Common myeloid progenitor, CD34-positive (primary cell): ENCODE results near the gene RINL.

Source experiments
- CTCF ChIA-PET: fragments of 350-600 bp; sonication (Branson Sonifier 250); formaldehyde crosslinking; loops from one replicate; lab custom pipeline; 2021; ENCODE audit warnings: antibody characterized with exemption; lab: Charles Lee
- POLR2A ChIA-PET: fragments of 350-600 bp; sonication (Branson Sonifier 250); formaldehyde crosslinking; loops from one replicate; lab custom pipeline; 2021; ENCODE audit warnings: antibody characterized with exemption; lab: Charles Lee
- DNase-seq, 3 donors: peaks; one replicate each; pipeline versions ENCODE4 v3.0.0 to v3.0.0-alpha.2; 2013
- H3K27ac ChIP-seq, 2 experiments: 1 replicate in 1 of 2; 2 replicates in 1 of 2; pipeline ENCODE4 v1.7.0; 2013; ENCODE audit warnings: inconsistent platforms in 2 of 2, low read length in 2 of 2, mild to moderate bottlenecking in 2 of 2, low read depth in 1 of 2, moderate library complexity in 1 of 2; ENCODE audit not compliant: severe bottlenecking in 2 of 2, insufficient read depth in 1 of 2, poor library complexity in 1 of 2
- H3K27me3 ChIP-seq, 5 experiments: replicated peaks in 2 of 5; 1 replicate in 3 of 5; 2 replicates in 2 of 5; pipeline versions ENCODE4 v1.6.1 to v1.7.0; 2013; ENCODE audit warnings: low read length in 4 of 5, mild to moderate bottlenecking in 2 of 5, moderate library complexity in 2 of 5, inconsistent platforms in 1 of 5; ENCODE audit not compliant: insufficient read depth in 5 of 5, control insufficient read depth in 4 of 5
- H3K36me3 ChIP-seq, 4 experiments: 1 replicate in 2 of 4; 2 replicates in 2 of 4; pipeline versions ENCODE4 v1.6.1 to v1.7.0; 2013; ENCODE audit warnings: low read length in 3 of 4, control low read depth in 1 of 4, mild to moderate bottlenecking in 1 of 4; ENCODE audit not compliant: control insufficient read depth in 4 of 4, insufficient read depth in 4 of 4
- H3K4me1 ChIP-seq, 4 experiments: 1 replicate in 3 of 4; 2 replicates in 1 of 4; pipeline versions ENCODE4 v1.6.1 to v1.7.1; 2013; ENCODE audit warnings: low read length in 3 of 4, mild to moderate bottlenecking in 3 of 4, control low read depth in 1 of 4, inconsistent platforms in 1 of 4, moderate library complexity in 1 of 4; ENCODE audit not compliant: control insufficient read depth in 4 of 4, insufficient read depth in 4 of 4; ENCODE audit errors: control extremely low read depth in 1 of 4
- H3K4me3 ChIP-seq, 7 experiments: 1 replicate in 4 of 7; 2 replicates in 3 of 7; pipeline versions ENCODE4 v1.5.1 to v1.7.0; 2013; ENCODE audit warnings: mild to moderate bottlenecking in 7 of 7, low read length in 6 of 7, moderate library complexity in 6 of 7, inconsistent platforms in 2 of 7, low read depth in 2 of 7, control low read depth in 1 of 7; ENCODE audit not compliant: insufficient read depth in 4 of 7, control insufficient read depth in 1 of 7; ENCODE audit errors: extremely low read depth in 1 of 7
- H3K9me3 ChIP-seq, 5 experiments: 1 replicate in 4 of 5; 2 replicates in 1 of 5; pipeline versions ENCODE4 v1.6.1 to v1.7.1; 2013; ENCODE audit warnings: low read length in 4 of 5, mild to moderate bottlenecking in 2 of 5, inconsistent platforms in 1 of 5, low read depth in 1 of 5, moderate library complexity in 1 of 5; ENCODE audit not compliant: control insufficient read depth in 4 of 5, insufficient read depth in 2 of 5; ENCODE audit errors: control extremely low read depth in 1 of 5
- WGBS: methylation state at CpG from one replicate; pipeline ENCODE4 v1.1.5; 2013; ENCODE audit not compliant: insufficient coverage; 5-methylcytosine and 5-hydroxymethylcytosine counted together

Gene RINL

DNA sequence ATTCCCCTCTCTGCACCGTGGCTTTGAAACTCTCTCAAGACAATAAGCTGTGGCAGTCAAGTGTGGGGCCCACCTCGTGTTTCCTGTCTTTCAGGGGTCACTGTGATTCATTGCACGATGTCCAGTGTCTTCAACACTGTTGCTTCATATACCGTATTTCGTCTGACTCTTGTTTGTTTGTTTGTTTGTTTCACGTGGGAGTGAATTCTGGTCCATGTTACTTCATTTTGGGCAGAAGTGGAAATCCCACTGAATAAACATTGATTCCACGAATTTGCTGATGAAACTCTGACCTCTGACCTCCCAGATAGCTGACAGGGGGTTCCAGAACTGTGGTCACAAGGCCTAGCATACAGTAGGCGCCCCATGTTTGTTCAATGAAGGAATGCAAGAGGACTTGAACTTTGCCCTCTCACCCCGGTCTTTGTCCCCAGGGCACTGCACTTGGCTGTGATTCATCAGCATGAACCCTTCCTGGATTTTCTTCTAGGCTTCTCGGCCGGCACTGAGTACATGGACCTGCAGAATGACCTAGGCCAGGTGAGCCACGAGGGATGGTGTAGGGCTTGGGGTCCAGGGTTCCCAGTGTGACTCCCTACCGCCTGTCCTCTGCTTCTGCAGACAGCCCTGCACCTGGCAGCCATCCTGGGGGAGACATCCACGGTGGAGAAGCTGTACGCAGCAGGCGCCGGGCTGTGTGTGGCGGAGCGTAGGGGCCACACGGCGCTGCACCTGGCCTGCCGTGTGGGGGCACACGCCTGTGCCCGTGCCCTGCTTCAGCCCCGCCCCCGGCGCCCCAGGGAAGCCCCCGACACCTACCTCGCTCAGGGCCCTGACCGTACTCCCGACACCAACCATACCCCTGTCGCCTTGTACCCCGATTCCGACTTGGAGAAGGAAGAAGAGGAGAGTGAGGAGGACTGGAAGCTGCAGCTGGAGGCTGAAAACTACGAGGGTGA is 26.8 kb upstream of the RINL start:
- no peaks in the 10 kb centered on the region for H3K27me3 ChIP-seq
- H3K9me3 ChIP-seq = no peaks in the 10 kb centered on the region
- H3K36me3 ChIP-seq = peaks cover 2 to 44% (median 30%) of the 10 kb centered on the region in 4 experiments
- 94% methylated on average over 23 of the region's 35 CpGs for WGBS
- CTCF ChIA-PET = interaction anchor here (0.9 to 1.1 kb wide), 2 partner anchors 10 to 35 kb away, joined by 3 read pairs; no protein-coding TSS in a partner anchor
- no peak overlapping the region for H3K4me3 ChIP-seq
- H3K4me1 ChIP-seq = peaks cover 0 to 12% (median 2%) of the 10 kb centered on the region in 4 experiments
- no peak for DNase-seq
- H3K27ac ChIP-seq = no peak overlapping the region
- POLR2A ChIA-PET = no interaction called here

DNA sequence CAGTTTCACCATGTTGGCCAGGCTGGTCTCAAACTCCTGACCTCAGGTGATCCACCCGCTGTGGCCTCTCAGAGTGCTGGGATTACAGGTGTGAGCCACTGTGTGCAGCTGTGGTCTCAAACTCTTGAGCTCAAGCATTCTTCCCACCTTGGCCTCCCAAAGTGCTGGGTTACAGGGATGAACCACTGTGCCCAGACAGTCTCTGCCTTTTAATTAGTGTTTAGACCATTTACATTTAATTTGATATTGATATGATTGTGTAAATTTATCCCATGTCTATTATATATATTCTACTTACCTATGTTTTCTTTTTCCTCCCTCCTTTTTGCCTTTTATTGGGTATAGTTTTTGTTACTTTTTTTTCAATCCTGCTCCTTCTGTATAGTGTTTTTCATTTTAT is 23.6 kb upstream of the RINL start:
- H3K27ac ChIP-seq = peak overlapping the region in 1 of 2 experiments; percentile 96
- H3K9me3 ChIP-seq = no peaks in the 10 kb centered on the region
- H3K4me1 ChIP-seq = peaks cover 0 to 23% (median 15%) of the 10 kb centered on the region in 4 experiments
- no peaks in the 10 kb centered on the region for H3K27me3 ChIP-seq
- ChIA-PET POLR2A (no interaction called here), CTCF (interaction anchor here (1.1 to 1.2 kb wide), 2 partner anchors 10 to 51 kb away, joined by 3 read pairs; partner anchors contain the start of gene CCER2)
- H3K36me3 ChIP-seq = peaks cover 2 to 22% (median 16%) of the 10 kb centered on the region in 4 experiments
- no peak for DNase-seq
- 100% methylated on average over 1 of the region's 1 CpG for WGBS
- no peak overlapping the region for H3K4me3 ChIP-seq

DNA sequence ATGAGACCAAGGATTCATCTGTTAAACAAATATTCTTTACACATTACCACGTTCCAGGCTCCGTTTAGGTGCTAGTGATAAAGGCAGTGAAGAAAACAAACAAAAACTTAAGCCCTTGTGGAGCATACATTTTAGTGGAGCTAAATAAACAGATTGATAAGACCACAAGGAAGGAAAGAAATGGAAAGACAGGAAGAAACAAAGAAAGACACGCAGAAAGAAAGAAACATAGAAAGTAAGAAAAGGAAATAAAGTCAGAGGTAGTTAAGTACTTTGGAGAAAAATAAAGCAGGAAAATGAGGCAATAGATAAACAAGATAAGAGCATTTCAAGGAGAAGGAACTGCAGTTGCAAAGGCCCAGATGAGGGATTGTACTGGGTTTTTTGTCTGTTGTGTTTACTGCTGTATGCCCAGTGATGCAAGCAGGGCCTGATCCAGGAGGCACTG is 22.7 kb upstream of the RINL start:
- peak overlapping the region in 6 of 7 experiments; percentile 4 to 95 (median 84) for H3K4me3 ChIP-seq
- H3K27me3 ChIP-seq = no peaks in the 10 kb centered on the region
- H3K4me1 ChIP-seq = peaks cover 0 to 23% (median 15%) of the 10 kb centered on the region in 4 experiments
- peaks cover 2 to 18% (median 14%) of the 10 kb centered on the region in 4 experiments for H3K36me3 ChIP-seq
- no peaks in the 10 kb centered on the region for H3K9me3 ChIP-seq
- ChIA-PET CTCF (interaction anchor here (0.9 to 1.4 kb wide), 5 partner anchors 11 to 54 kb away, joined by 3 read pairs; partner anchors contain the start of genes CCER2, MRPS12 and SARS2), POLR2A (interaction anchor here (0.6 to 0.7 kb wide), 2 partner anchors 26 to 52 kb away, joined by 3 to 8 read pairs; no protein-coding TSS in a partner anchor)
- no peak for DNase-seq
- WGBS = 33% methylated on average over 1 of the region's 3 CpGs
- H3K27ac ChIP-seq = peak overlapping the region; percentile 88 to 96

DNA sequence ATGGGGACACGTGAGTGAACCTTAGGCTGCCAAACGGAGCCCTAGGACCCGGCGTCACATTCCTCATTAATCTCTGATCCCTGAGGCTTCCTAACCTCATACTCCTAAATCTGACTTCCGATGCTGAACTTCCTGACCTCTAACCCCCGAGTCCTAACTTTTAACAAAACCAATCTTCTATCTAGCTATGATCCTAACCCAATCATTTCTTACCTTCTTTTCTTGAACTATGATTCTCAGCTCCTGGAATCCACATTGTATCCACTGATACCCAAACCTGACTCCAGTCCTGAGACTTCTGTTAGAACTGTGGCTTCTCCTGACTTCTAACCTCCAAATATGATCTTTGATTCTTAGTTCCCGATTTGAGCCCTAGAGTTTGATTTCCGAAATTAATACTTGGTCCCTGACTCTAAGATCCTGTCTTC is 22.1 kb upstream of the RINL start:
- H3K4me3 ChIP-seq = peak overlapping the region; percentile 60 to 95 (median 82)
- ChIA-PET CTCF (interaction anchor here (0.6 to 1.4 kb wide), 6 partner anchors 12 to 53 kb away, joined by 3 read pairs; partner anchors contain the start of genes CCER2, MRPS12 and SARS2), POLR2A (interaction anchor here (0.6 to 1.1 kb wide), 5 partner anchors 27 to 170 kb away, joined by 3 to 5 read pairs (median 3); partner anchors contain the start of gene ECH1)
- H3K27ac ChIP-seq = peak overlapping the region; percentile 88 to 96
- peak in 1 of 3 donors; percentile 30 for DNase-seq
- WGBS = 0% methylated on average over 7 of the region's 8 CpGs
- H3K27me3 ChIP-seq = no peaks in the 10 kb centered on the region
- peaks cover 2 to 13% (median 9%) of the 10 kb centered on the region in 4 experiments for H3K36me3 ChIP-seq
- H3K4me1 ChIP-seq = peaks cover 0 to 26% (median 18%) of the 10 kb centered on the region in 4 experiments
- H3K9me3 ChIP-seq = no peaks in the 10 kb centered on the region

DNA sequence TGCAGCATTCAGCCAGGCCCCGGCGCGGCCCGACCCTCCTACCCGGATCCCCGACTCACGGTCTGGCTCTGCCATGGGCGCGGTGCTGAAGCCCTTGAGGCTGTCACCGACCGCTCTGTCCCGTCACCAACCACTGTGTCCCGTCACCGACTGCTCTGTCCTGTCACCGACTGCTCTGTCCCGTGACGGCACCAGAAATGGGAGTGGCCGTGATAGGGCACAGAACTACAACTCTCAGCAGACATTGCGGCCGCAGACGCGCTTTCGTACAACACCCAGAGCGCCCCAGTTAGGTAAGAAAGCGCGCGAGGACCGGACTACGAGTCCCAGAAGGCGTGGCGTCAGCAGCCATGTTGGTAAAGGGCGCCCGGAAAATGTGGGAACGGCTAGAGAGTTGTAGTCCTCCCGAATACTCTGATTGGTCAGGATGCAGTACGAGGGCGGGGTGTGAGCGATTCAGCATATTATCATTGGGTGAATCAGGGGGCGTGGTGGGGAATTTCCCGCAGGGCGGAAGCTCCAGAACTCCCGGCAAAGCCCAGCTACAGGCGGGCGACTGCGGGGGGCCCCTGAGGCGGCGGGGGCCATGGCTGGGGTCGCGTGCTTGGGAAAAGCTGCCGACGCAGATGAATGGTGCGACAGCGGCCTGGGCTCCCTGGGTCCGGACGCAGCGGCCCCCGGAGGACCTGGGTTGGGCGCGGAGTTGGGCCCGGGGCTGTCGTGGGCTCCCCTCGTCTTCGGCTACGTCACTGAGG is 21.5 kb upstream of the RINL start, which contains the start of the genes NFKBIB and SIRT2:
NFKBIB (plus strand) TSS at position 523 of the 755 bp plus-strand sequence; CDS start at position 587, 64 bp downstream.
SIRT2 (minus strand) TSS at position 172 of the 755 bp plus-strand sequence; CDS start at position 75, 97 bp downstream.
- DNase-seq = peak; percentile 100

DNA sequence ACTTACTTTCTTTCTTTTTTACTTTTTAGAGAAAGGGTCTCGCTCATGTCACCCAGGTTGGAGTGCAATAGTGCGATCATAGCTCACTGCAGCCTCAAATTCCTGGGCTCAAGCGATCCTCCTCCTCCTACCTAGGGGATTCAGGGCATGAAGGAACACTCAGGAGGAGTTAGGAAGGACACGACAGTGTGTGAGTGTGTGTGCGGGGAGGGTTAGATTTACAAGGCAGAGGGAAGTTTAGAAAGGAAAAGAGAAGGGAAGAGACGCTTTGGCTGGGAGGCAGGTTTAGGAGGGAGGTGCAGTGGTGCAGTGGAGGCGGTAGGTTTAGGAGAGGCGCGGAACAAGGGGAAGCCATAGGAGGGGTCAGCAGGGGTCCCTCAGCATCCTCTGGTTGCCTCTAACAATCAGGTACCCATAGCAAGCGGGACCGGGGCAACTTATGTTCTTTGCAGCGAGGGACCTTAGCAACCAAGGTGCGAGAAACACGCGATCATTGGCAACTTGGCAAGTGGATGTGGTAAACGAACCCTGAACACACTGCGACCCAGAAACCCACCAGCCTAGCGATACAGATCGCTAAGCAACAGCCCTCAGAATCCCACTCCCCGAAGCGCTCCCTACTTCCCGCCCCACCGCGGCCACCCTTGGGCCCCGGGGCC is 20.8 kb upstream of the RINL start:
- H3K27ac ChIP-seq = peak overlapping the region; percentile 64 to 96
- ChIA-PET CTCF (no interaction called here), POLR2A (interaction anchor here (1.1 kb wide), 1 partner anchor 50 kb away, joined by 3 read pairs; no protein-coding TSS in a partner anchor)
- H3K27me3 ChIP-seq = no peaks in the 10 kb centered on the region
- H3K4me1 ChIP-seq = peaks cover 0 to 32% (median 25%) of the 10 kb centered on the region in 4 experiments
- H3K36me3 ChIP-seq = no peaks in the 10 kb centered on the region
- H3K4me3 ChIP-seq = peak overlapping the region; percentile 50 to 95 (median 83)
- no peak for DNase-seq
- H3K9me3 ChIP-seq = no peaks in the 10 kb centered on the region
- 4% methylated on average over 21 of the region's 25 CpGs for WGBS

More for the DNA sequence above, 21.5 kb upstream of the RINL start, which contains the start of the genes NFKBIB and SIRT2:
- Histone ChIP-seq H3K4me3 (peak within 1 kb of the TSS; percentile 60 to 95 (median 83)), H3K9me3 (no peaks in the 10 kb centered on the region), H3K4me1 (peaks cover 0 to 31% (median 24%) of the 10 kb centered on the region in 4 experiments), H3K36me3 (peaks cover 2 to 7% (median 7%) of the 10 kb centered on the region in 4 experiments), H3K27ac (peak within 1 kb of the TSS; percentile 88 to 96), H3K27me3 (no peaks in the 10 kb centered on the region)
- POLR2A ChIA-PET = interaction anchor here (0.6 to 1.1 kb wide), 4 partner anchors 48 to 169 kb away, joined by 3 to 5 read pairs (median 4); partner anchors contain the start of gene ECH1
- WGBS = under 1% methylated on average over 63 of the region's 64 CpGs
- CTCF ChIA-PET = interaction anchor here (0.6 to 1.4 kb wide), 3 partner anchors 31 to 53 kb away, joined by 3 read pairs; partner anchors contain the start of genes MRPS12 and SARS2
